IMR-90 (cell line): ENCODE data around the gene ERMARD. TPM values are rescaled to one million over a fixed set of nuclear protein-coding genes. Genes with fewer than 3 reads are reported as not detected.

ENCODE experiments used
- ATAC-seq: fragments of 200-7000 bp; cut with Tn5 transposase; 2 replicates; pipeline ENCODE4 v1.9.1; 2020; ENCODE audit warnings: low read depth, mild to moderate bottlenecking, moderate library complexity
- BruUV-seq: library from RNA; stranded (reverse); fragments of 400-500 nt; replicated peaks from 2 replicates; lab custom pipeline; 2021; lab: Mats Ljungman, UMichigan
- CTCF ChIA-PET: fragments of 300-600 bp; formaldehyde crosslinking; extraction: SDS; loops from one replicate; lab custom pipeline; 2021; ENCODE audit warnings: antibody characterized with exemption; lab: Yijun Ruan, JAX
- POLR2A ChIA-PET: fragments of 300-600 bp; sonication (Branson Sonifier 250); formaldehyde crosslinking; loops from one replicate; lab custom pipeline; 2022; ENCODE audit warnings: antibody characterized with exemption; ENCODE audit not compliant: unreplicated experiment; lab: Charles Lee
- DNase-seq: peaks from one replicate; pipeline ENCODE4 v3.0.0; 2013
- H2AFZ ChIP-seq: replicated peaks from 2 replicates; pipeline ENCODE3; 2013; ENCODE audit warnings: low read length, mild to moderate bottlenecking; ENCODE audit not compliant: poor library complexity
- H2AK5ac ChIP-seq: 2 replicates; pipeline ENCODE4 v1.6.1; 2013; ENCODE audit warnings: low read depth, low read length, inconsistent platforms
- H2AK9ac ChIP-seq: replicated peaks from 2 replicates; pipeline ENCODE3; 2013; ENCODE audit warnings: mild to moderate bottlenecking, low read depth, low read length, moderate library complexity; ENCODE audit not compliant: poor library complexity
- H2BK120ac ChIP-seq: 2 replicates; pipeline ENCODE4 v1.6.1; 2013; ENCODE audit warnings: low read depth, low read length, inconsistent platforms
- H2BK15ac ChIP-seq: 3 replicates; pipeline ENCODE4 v1.6.1; 2013; ENCODE audit warnings: low read depth, low read length, inconsistent platforms
- H2BK20ac ChIP-seq: 2 replicates; pipeline ENCODE4 v1.6.1; 2013; ENCODE audit warnings: low read depth, mild to moderate bottlenecking, inconsistent platforms, low read length, moderate library complexity
- H2BK5ac ChIP-seq: 2 replicates; pipeline ENCODE4 v1.6.1; 2013; ENCODE audit warnings: mild to moderate bottlenecking, low read depth, low read length, inconsistent platforms; ENCODE audit not compliant: poor library complexity, severe bottlenecking
- H3K14ac ChIP-seq: replicated peaks from 2 replicates; pipeline ENCODE4 v1.6.1; 2013; ENCODE audit warnings: low read depth, low read length, inconsistent platforms
- H3K18ac ChIP-seq: 2 replicates; pipeline ENCODE4 v1.6.1; 2013; ENCODE audit warnings: low read depth, low read length, control low read depth
- H3K23ac ChIP-seq: 2 replicates; pipeline ENCODE4 v1.6.1; 2013; ENCODE audit warnings: low read depth, low read length, inconsistent platforms
- H3K27ac ChIP-seq: 2 replicates; pipeline ENCODE4 v1.5.1; 2013; ENCODE audit warnings: mild to moderate bottlenecking, control low read depth, low read length; ENCODE audit not compliant: insufficient read depth
- H3K27me3 ChIP-seq: 2 replicates; pipeline ENCODE4 v1.6.1; 2013; ENCODE audit warnings: low read length; ENCODE audit not compliant: control insufficient read depth, insufficient read depth
- H3K36me3 ChIP-seq: 2 replicates; pipeline ENCODE4 v1.6.1; 2013; ENCODE audit warnings: low read length, mixed read lengths; ENCODE audit not compliant: control insufficient read depth, insufficient read depth
- H3K4ac ChIP-seq: 2 replicates; pipeline ENCODE4 v1.6.1; 2013; ENCODE audit warnings: low read depth, low read length, inconsistent platforms
- H3K4me1 ChIP-seq: 2 replicates; pipeline ENCODE4 v1.6.1; 2013; ENCODE audit warnings: low read length, mixed read lengths; ENCODE audit not compliant: control insufficient read depth, insufficient read depth
- H3K4me2 ChIP-seq: 2 replicates; pipeline ENCODE4 v1.6.1; 2013; ENCODE audit warnings: low read depth, mild to moderate bottlenecking, control low read depth, low read length, moderate library complexity
- H3K4me3 ChIP-seq: 2 replicates; pipeline ENCODE4 v1.5.1; 2013; ENCODE audit warnings: low read depth, mild to moderate bottlenecking, control low read depth, low read length, moderate library complexity; ENCODE audit not compliant: insufficient read depth
- H3K56ac ChIP-seq: 2 replicates; pipeline ENCODE4 v1.6.1; 2013; ENCODE audit warnings: low read length, inconsistent platforms; ENCODE audit not compliant: insufficient read depth; ENCODE audit errors: extremely low read depth
- H3K79me1 ChIP-seq, 2 experiments: 2 replicates each; pipeline ENCODE4 v1.6.1; 2013; ENCODE audit warnings: low read length in 2 of 2, inconsistent platforms in 1 of 2, low read depth in 1 of 2
- H3K9ac ChIP-seq: 2 replicates; pipeline ENCODE4 v1.6.1; 2013; ENCODE audit warnings: low read depth, low read length, control low read depth
- H3K9me1 ChIP-seq: 2 replicates; pipeline ENCODE4 v1.6.1; 2013; ENCODE audit warnings: low read length, inconsistent platforms; ENCODE audit not compliant: insufficient read depth
- H3K9me3 ChIP-seq: 2 replicates; pipeline ENCODE4 v1.6.1; 2013; ENCODE audit warnings: low read length; ENCODE audit not compliant: control insufficient read depth, insufficient read depth
- H4K20me1 ChIP-seq: 2 replicates; pipeline ENCODE4 v1.6.1; 2013; ENCODE audit warnings: low read length, inconsistent platforms; ENCODE audit not compliant: insufficient read depth
- H4K5ac ChIP-seq: 2 replicates; pipeline ENCODE4 v1.6.1; 2013; ENCODE audit warnings: mild to moderate bottlenecking, low read depth, low read length, control low read depth
- H4K8ac ChIP-seq, 2 experiments: 2 replicates each; pipeline ENCODE4 v1.6.1; 2013; ENCODE audit warnings: low read depth in 2 of 2, low read length in 2 of 2, control low read depth in 1 of 2, inconsistent platforms in 1 of 2
- H4K91ac ChIP-seq: 2 replicates; pipeline ENCODE4 v1.6.1; 2013; ENCODE audit warnings: low read depth, low read length, inconsistent platforms; ENCODE audit not compliant: insufficient read depth
- CHD1 ChIP-seq: IDR thresholded peaks from 2 replicates; pipeline ENCODE4 v1.6.1; 2012; ENCODE audit warnings: low read depth, low read length, improper control_type of control experiment
- CTCF ChIP-seq: conservative IDR thresholded peaks from 2 replicates; pipeline ENCODE4 v1.5.1; 2012; ENCODE audit warnings: mild to moderate bottlenecking, low read depth, low read length, improper control_type of control experiment
- MAZ ChIP-seq: IDR thresholded peaks from 2 replicates; pipeline ENCODE4 v1.6.1; 2012; ENCODE audit warnings: low read depth, mild to moderate bottlenecking, low read length, improper control_type of control experiment, moderate library complexity, borderline replicate concordance
- MXI1 ChIP-seq: IDR thresholded peaks from 2 replicates; pipeline ENCODE4 v1.6.1; 2012; ENCODE audit warnings: low read depth, mild to moderate bottlenecking, low read length, moderate library complexity, borderline replicate concordance
- WGBS, 2 experiments: methylation state at CpG; one replicate each; pipeline versions ENCODE4 v1.1.5 to v1.1.7; 2013; ENCODE audit warnings: missing lambda C conversion rate in 2 of 2; ENCODE audit not compliant: insufficient read length in 1 of 2; ENCODE audit errors: extremely low coverage in 2 of 2; 5-methylcytosine and 5-hydroxymethylcytosine counted together
- dilution Hi-C: fragments of 300-500 bp; cut with HindIII; formaldehyde crosslinking; loops from one replicate; pipeline ENCODE4 v1.14.3; 2018; ENCODE audit warnings: low sequenced_read_pairs; ENCODE audit not compliant: unreplicated experiment
- in situ Hi-C: fragments of 300-500 bp; cut with MboI; formaldehyde crosslinking; loops from 3 replicates; pipeline ENCODE4 v1.14.3; 2019; ENCODE audit warnings: low sequenced_read_pairs, inconsistent platforms, mixed read lengths
- intact Hi-C: fragments of 100-400 bp; cut with micrococcal nuclease; formaldehyde crosslinking; loops from 2 replicates; pipeline ENCODE4 v1.10.0; 2022
- polyA plus RNA-seq, 3 experiments: library from polyadenylated mRNA; depleted of rRNA; stranded (reverse); fragments of >200 nt; gene quantifications; 2 replicates each; pipeline ENCODE4 v1.2.3, GENCODE V29; 2012; ENCODE audit warnings: low replicate concordance in 1 of 3
- total RNA-seq: library from RNA; depleted of rRNA; stranded (reverse); fragments of >200 nt; gene quantifications from 2 replicates; pipeline ENCODE4 v1.2.3, GENCODE V29; 2012

Gene ERMARD
- total and polyA plus RNA-seq, 2 of the 4 experiments (the other 2 are of a cell fraction) = 15.1 to 25.4 TPM

- peak within 1 kb of the TSS; percentile 97 for H3K4me2 ChIP-seq
Observed at GRCh38 chr6:169724494-169725124, 26.8 kb upstream of the ERMARD start, which contains the start of gene PHF10. Gene PHF10, minus strand, starts transcription at chr6:169724500. Its CDS starts 569 bp downstream, at chr6:169723931.

More at GRCh38 chr6:169724494-169725124, 26.8 kb upstream of the ERMARD start, which contains the start of gene PHF10:
- no peak within 1 kb of the TSS for H2AK5ac ChIP-seq
- H3K14ac ChIP-seq = no peak within 1 kb of the TSS
- H3K79me1 ChIP-seq = peaks cover 5 to 21% of the 10 kb centered on the region in 2 experiments; a peak in 3 of 4 replicates
- H3K27ac ChIP-seq = peak within 1 kb of the TSS; percentile 81
- CTCF ChIA-PET = no interaction called here
- dilution Hi-C loops = no loop called here
- ATAC-seq (peak; percentile 67), DNase-seq (peak; percentile 24)
- no peak within 1 kb of the TSS for H2BK15ac ChIP-seq
- 3% methylated on average over 28 of the region's 89 CpGs; no CpG with 5 or more reads in 1 of the 2 experiments for WGBS, 2 experiments
- H3K18ac ChIP-seq = peak within 1 kb of the TSS; percentile 63
- intact Hi-C loops = loop anchor here (5.0 kb wide), 2 partner anchors 583 to 808 kb away; partner anchors contain the start of gene FAM120B
- peak within 1 kb of the TSS; percentile 33 for H4K5ac ChIP-seq
- 0 out of 2 replicates have a peak within 1 kb of the TSS, but pooled peaks have one; percentile 83 for H3K23ac ChIP-seq
- H2AFZ ChIP-seq = peak within 1 kb of the TSS; percentile 92
- H2AK9ac ChIP-seq = peak within 1 kb of the TSS; percentile 81
- POLR2A ChIA-PET = no interaction called here
- peak within 1 kb of the TSS; percentile 66 for H2BK120ac ChIP-seq
- H4K20me1 ChIP-seq = peaks cover 7% of the 10 kb centered on the region
- H3K4me1 ChIP-seq = peaks cover 4% of the 10 kb centered on the region; the same call in 1 of the 2 replicates
- BruUV-seq = no TSS peak
- peak within 1 kb of the TSS; percentile 14 to 27; a peak in 3 of 4 replicates for H4K8ac ChIP-seq
- no peak within 1 kb of the TSS for H2BK20ac ChIP-seq
- H3K9ac ChIP-seq = peak within 1 kb of the TSS; percentile 64
- peak within 1 kb of the TSS; percentile 76 for H3K56ac ChIP-seq
- peak within 1 kb of the TSS; percentile 98 for H3K4me3 ChIP-seq
- TF ChIP-seq MXI1 (peak; percentile 70; the same call in 1 of the 2 replicates), MAZ (peak; percentile 10; the same call in 1 of the 2 replicates), CTCF (no peak), CHD1 (peak; percentile 97; the same call in 1 of the 2 replicates)
- no peaks in the 10 kb centered on the region for H3K27me3 ChIP-seq
- peak within 1 kb of the TSS; percentile 38; the same call in 1 of the 2 replicates for H4K91ac ChIP-seq
- H3K4ac ChIP-seq = peak within 1 kb of the TSS; percentile 74
- H2BK5ac ChIP-seq = peak within 1 kb of the TSS; percentile 91
- H3K9me3 ChIP-seq = no peaks in the 10 kb centered on the region
- in situ Hi-C loops = no loop called here
- no peaks in the 10 kb centered on the region; the same call in 1 of the 2 replicates for H3K36me3 ChIP-seq
- peaks cover 2% of the 10 kb centered on the region; the same call in 1 of the 2 replicates for H3K9me1 ChIP-seq
